GM19025 (cell line): ENCODE data around the gene BLTP2.
"Not testable (repeated sequence)": the region's sequence is repeated elsewhere in the genome, so short reads cannot be mapped to it uniquely, and the experiment has no call there.

Experiments used
- ATAC-seq: cut with Tn5 transposase; IDR thresholded peaks from one replicate; pipeline ENCODE4 v1.9.1; 2021; ENCODE audit warnings: mild to moderate bottlenecking, low read depth, moderate library complexity; ENCODE audit not compliant: unreplicated experiment

Gene BLTP2

GRCh38 chr17:28644787-28645575, at the start of gene BLTP2:
Gene BLTP2 (minus strand): TSS chr17:28645158. CDS start chr17:28645056, 102 bp downstream.
- ATAC-seq = peak; percentile 93

GRCh38 chr17:28693869-28694268, 48.9 kb upstream of the BLTP2 start:
- ATAC-seq = no peak

GRCh38 chr17:28689011-28689410, 44.1 kb upstream of the BLTP2 start:
- ATAC-seq = no peak

- no peak for ATAC-seq
Observed at GRCh38 chr17:28688481-28688880, 43.5 kb upstream of the BLTP2 start.

- ATAC-seq = no peak
Observed at GRCh38 chr17:28686296-28686695, 41.3 kb upstream of the BLTP2 start.

DNA sequence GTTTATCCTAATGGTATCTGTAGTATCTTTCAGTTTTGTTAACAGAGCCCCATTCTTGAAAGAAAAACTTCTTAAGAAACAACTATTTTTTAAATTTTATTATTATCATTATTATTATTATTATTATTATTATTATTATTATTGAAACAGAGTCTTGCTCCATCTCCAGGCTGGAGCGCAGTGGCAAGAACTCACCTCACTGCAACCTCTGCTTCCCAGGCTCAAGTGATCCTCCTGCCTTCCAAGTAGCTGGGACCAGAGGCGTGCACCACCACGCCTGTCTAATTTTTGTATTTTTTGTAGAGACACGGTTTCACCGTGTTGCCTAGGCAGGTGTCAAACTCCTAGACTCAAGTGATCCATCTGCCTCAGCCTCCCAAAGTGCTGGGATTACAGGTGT, 40.4 kb upstream of the BLTP2 start:
- no peak for ATAC-seq

- ATAC-seq = no peak
Observed at GRCh38 chr17:28684963-28685362, 40.0 kb upstream of the BLTP2 start.

GRCh38 chr17:28682655-28683054, 37.7 kb upstream of the BLTP2 start:
- ATAC-seq = no peak

- ATAC-seq = no peak
Observed at GRCh38 chr17:28675980-28676379, 31.0 kb upstream of the BLTP2 start.

GRCh38 chr17:28675490-28675889, 30.5 kb upstream of the BLTP2 start:
- no peak for ATAC-seq

- no peak for ATAC-seq
Observed at GRCh38 chr17:28669918-28670317, 25.0 kb upstream of the BLTP2 start.

- ATAC-seq = no peak
Observed at GRCh38 chr17:28667870-28668269, 22.9 kb upstream of the BLTP2 start.

DNA sequence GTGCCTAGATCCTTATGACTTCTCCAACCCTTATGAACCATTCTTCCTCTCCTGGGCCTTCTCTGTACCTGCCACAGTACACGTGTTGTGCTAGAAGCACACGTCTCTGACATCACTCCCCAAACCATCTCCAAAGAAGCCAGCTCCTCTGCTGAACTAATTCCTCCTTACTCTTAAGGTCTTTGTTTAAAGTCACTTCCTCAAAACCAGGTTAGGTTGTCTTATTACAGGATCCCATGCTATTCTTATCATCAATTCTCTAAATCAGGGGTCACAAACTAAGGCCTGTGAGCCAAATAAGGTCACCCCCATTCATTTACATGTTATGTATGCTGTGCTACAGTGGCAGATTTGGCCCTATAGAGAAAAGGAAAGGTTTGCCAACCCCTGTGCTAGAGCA, 21.0 kb upstream of the BLTP2 start:
- no peak for ATAC-seq

- no peak for ATAC-seq
Observed at GRCh38 chr17:28663723-28664122, 18.8 kb upstream of the BLTP2 start.

DNA sequence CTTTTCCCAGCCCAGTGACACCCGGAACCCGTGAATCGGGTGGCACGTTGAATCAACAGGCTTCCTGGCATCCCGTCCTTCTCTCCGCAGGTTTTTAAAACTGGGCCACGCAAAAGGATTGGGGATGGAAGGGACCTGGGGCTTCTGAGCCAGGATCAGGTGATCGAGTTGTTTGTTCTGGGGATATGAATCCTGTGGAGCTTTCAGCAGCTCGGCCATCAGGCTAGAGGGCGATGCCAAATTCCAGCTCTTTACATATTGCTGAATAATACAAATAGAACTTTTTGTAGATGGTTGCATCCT, 17.5 kb upstream of the BLTP2 start:
- ATAC-seq = no peak

DNA sequence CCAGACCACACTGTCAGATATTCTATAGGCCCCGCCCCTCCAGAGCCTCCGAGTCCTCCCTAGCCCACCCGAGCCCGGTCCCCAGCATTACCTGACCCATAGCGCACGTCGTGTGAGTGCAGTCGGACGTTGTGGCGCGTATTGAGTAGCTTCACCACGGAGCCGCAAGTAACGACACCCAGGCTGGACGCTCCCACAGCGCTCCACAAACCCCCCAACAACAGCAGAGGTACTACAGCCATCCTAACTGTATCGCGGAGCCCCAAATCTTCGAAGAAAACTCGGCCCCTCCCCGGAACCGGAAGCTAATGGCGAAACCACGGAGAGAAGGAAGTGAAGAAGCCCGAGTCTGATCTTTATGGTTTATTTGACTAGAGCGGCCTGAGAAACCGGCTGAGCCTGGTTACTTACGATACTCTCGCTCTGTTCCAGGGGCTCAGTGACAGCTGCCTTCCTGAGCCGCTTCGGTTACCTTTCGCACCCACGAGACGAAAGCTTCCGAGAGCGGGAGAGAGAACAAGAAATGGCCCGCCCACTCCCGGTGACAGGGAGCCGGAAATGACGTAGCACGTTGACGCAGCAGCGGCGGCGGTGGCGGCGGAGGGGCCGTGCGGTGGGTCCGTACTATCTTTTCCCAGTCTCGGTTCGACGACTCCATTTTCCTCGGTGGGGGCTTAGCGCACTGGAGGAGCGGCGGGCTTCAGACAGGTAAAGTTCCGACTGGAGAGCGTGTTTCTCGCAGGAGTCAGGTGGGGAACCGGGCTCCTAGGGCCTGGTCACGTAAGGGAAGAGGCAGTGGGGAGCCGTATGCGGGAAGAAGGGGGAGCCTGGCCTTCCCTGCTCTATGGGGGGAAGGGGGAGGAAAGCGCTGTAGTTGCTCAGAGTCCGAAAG, 16.9 kb upstream of the BLTP2 start, which contains the start of the genes SDF2 and SUPT6H:
SDF2 (minus strand) TSS at position 272 of the 892 bp plus-strand sequence; CDS start at position 242, 30 bp downstream.
SUPT6H (plus strand) TSS at position 571 of the 892 bp plus-strand sequence. CDS start 11,197 bp downstream, outside the sequence.
- ATAC-seq = peak; percentile 81

DNA sequence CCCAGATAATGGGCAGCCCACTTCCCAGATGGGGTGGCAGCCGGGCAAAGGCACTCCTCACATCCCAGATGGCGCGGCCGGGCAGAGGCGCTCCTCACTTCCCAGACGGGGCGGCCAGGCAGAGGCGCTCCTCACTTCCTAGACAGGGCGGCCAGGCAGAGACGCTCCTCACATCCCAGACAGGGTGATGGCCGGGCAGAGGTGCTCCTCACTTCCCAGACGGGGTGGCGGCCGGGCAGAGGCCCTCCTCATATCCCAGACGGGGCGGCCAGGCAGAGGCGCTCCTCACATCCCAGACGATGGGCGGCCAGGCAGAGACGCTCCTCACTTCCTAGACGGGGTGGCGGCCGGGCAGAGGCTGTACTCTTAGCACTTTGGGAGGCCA, 14.5 kb upstream of the BLTP2 start:
- ATAC-seq = not testable (repeated sequence)

- ATAC-seq = not testable (repeated sequence)
Observed at GRCh38 chr17:28658766-28659496, 14.0 kb upstream of the BLTP2 start.

GRCh38 chr17:28658342-28658741, 13.4 kb upstream of the BLTP2 start:
- not testable (repeated sequence) for ATAC-seq

DNA sequence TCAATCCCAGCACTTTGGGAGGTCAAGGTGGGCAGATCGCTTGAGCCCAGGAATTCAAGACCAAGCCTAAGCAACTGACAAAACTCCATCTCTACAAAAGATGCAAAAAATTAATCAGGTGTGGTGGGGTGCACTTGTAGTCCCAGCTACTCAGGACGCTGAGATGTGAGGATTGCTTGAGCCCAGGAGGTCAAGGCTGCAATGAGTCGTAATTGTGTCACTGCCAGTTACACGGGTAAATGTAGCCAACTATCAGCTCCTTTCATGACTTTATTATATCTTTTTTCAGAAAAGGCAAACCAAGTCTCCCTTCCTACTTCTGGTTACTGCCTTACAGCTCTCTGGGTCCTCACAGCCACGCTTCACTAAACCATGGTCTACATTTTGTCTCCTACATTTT, 12.8 kb upstream of the BLTP2 start:
- ATAC-seq = no peak

DNA sequence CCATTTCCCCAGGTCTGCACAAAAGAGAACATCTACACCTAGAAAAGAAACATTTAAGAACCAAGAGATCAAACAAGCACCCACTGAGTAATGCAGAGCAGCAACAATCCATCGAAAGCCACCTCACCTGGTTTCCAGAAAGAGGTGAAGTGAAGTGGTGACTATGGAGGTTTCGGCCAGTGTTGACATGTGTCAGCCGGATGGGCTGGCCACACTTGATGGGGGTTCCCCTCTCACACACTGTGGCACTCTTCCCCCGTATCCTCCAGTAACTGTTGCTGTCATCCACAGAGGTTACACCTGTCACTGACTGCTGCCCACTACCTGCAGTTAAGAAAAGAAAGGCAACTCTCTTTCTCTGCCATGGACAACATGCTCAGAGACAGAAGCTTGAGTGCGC, 10.2 kb upstream of the BLTP2 start:
- no peak for ATAC-seq
